ENCODE data around the gene OR8G1.
"Not testable (repeated sequence)": the region's sequence is repeated elsewhere in the genome, so short reads cannot be mapped to it uniquely, and the experiment has no call there.

Gene OR8G1

GRCh38 chr11:124207102-124207792, 33.6 kb upstream of the OR8G1 start:
- H3K4me1 ChIP-seq (ENCODE audit: control insufficient read depth, insufficient read depth, low read length) = no peaks in the 10 kb centered on the region
- H3K27ac ChIP-seq (ENCODE audit: low read depth, low read length) = no peak overlapping the region
- no peaks in the 10 kb centered on the region for H3K9me3 ChIP-seq (ENCODE audit: control insufficient read depth, insufficient read depth, low read length)
- H3K4me3 ChIP-seq (ENCODE audit: low read depth, low read length) = no peak overlapping the region
- H3K36me3 ChIP-seq (ENCODE audit: control insufficient read depth, insufficient read depth, low read length) = no peaks in the 10 kb centered on the region
- H3K27me3 ChIP-seq (ENCODE audit: control insufficient read depth, insufficient read depth, low read length) = no peaks in the 10 kb centered on the region
- H3K9ac ChIP-seq (ENCODE audit: low read depth, low read length) = no peak overlapping the region

- Histone ChIP-seq H3K27me3 (ENCODE audit: control insufficient read depth, insufficient read depth, low read length) (no peaks in the 10 kb centered on the region), H3K4me1 (ENCODE audit: control insufficient read depth, insufficient read depth, low read length) (no peaks in the 10 kb centered on the region), H3K4me3 (ENCODE audit: low read depth, low read length) (no peak overlapping the region), H3K36me3 (ENCODE audit: control insufficient read depth, insufficient read depth, low read length) (no peaks in the 10 kb centered on the region), H3K9ac (ENCODE audit: low read depth, low read length) (no peak overlapping the region), H3K9me3 (ENCODE audit: control insufficient read depth, insufficient read depth, low read length) (no peaks in the 10 kb centered on the region), H3K27ac (ENCODE audit: low read depth, low read length) (no peak overlapping the region)
These were observed 31.0 kb upstream of the OR8G1 start for GRCh38 chr11:124209824-124210357.

- H3K9me3 ChIP-seq (ENCODE audit: control insufficient read depth, insufficient read depth, low read length) = no peaks in the 10 kb centered on the region
- no peaks in the 10 kb centered on the region for H3K4me1 ChIP-seq (ENCODE audit: control insufficient read depth, insufficient read depth, low read length)
- H3K27me3 ChIP-seq (ENCODE audit: control insufficient read depth, insufficient read depth, low read length) = no peaks in the 10 kb centered on the region
- no peak overlapping the region for H3K9ac ChIP-seq (ENCODE audit: low read depth, low read length)
- H3K4me3 ChIP-seq (ENCODE audit: low read depth, low read length) = no peak overlapping the region
- no peaks in the 10 kb centered on the region for H3K36me3 ChIP-seq (ENCODE audit: control insufficient read depth, insufficient read depth, low read length)
- H3K27ac ChIP-seq (ENCODE audit: low read depth, low read length) = no peak overlapping the region
These were observed 30.5 kb upstream of the OR8G1 start for GRCh38 chr11:124210421-124210820.

- no peak overlapping the region for H3K27ac ChIP-seq (ENCODE audit: low read depth, low read length)
- no peaks in the 10 kb centered on the region for H3K9me3 ChIP-seq (ENCODE audit: control insufficient read depth, insufficient read depth, low read length)
- H3K4me3 ChIP-seq (ENCODE audit: low read depth, low read length) = no peak overlapping the region
- no peaks in the 10 kb centered on the region for H3K36me3 ChIP-seq (ENCODE audit: control insufficient read depth, insufficient read depth, low read length)
- no peak overlapping the region for H3K9ac ChIP-seq (ENCODE audit: low read depth, low read length)
- H3K27me3 ChIP-seq (ENCODE audit: control insufficient read depth, insufficient read depth, low read length) = no peaks in the 10 kb centered on the region
- no peaks in the 10 kb centered on the region for H3K4me1 ChIP-seq (ENCODE audit: control insufficient read depth, insufficient read depth, low read length)
These were observed 29.6 kb upstream of the OR8G1 start for GRCh38 chr11:124211321-124211720.

GRCh38 chr11:124214027-124214426, 26.9 kb upstream of the OR8G1 start:
- no peak overlapping the region for H3K4me3 ChIP-seq (ENCODE audit: low read depth, low read length)
- H3K36me3 ChIP-seq (ENCODE audit: control insufficient read depth, insufficient read depth, low read length) = no peaks in the 10 kb centered on the region
- H3K9me3 ChIP-seq (ENCODE audit: control insufficient read depth, insufficient read depth, low read length) = no peaks in the 10 kb centered on the region
- H3K27me3 ChIP-seq (ENCODE audit: control insufficient read depth, insufficient read depth, low read length) = no peaks in the 10 kb centered on the region
- H3K9ac ChIP-seq (ENCODE audit: low read depth, low read length) = no peak overlapping the region
- no peaks in the 10 kb centered on the region for H3K4me1 ChIP-seq (ENCODE audit: control insufficient read depth, insufficient read depth, low read length)
- H3K27ac ChIP-seq (ENCODE audit: low read depth, low read length) = no peak overlapping the region

GRCh38 chr11:124219126-124219525, 21.8 kb upstream of the OR8G1 start:
- Histone ChIP-seq H3K36me3 (ENCODE audit: control insufficient read depth, insufficient read depth, low read length) (no peaks in the 10 kb centered on the region), H3K9me3 (ENCODE audit: control insufficient read depth, insufficient read depth, low read length) (no peaks in the 10 kb centered on the region), H3K27me3 (ENCODE audit: control insufficient read depth, insufficient read depth, low read length) (no peaks in the 10 kb centered on the region), H3K27ac (ENCODE audit: low read depth, low read length) (no peak overlapping the region), H3K9ac (ENCODE audit: low read depth, low read length) (no peak overlapping the region), H3K4me3 (ENCODE audit: low read depth, low read length) (no peak overlapping the region), H3K4me1 (ENCODE audit: control insufficient read depth, insufficient read depth, low read length) (no peaks in the 10 kb centered on the region)

- Histone ChIP-seq H3K27me3 (ENCODE audit: control insufficient read depth, insufficient read depth, low read length) (no peaks in the 10 kb centered on the region), H3K27ac (ENCODE audit: low read depth, low read length) (no peak overlapping the region), H3K9ac (ENCODE audit: low read depth, low read length) (no peak overlapping the region), H3K36me3 (ENCODE audit: control insufficient read depth, insufficient read depth, low read length) (no peaks in the 10 kb centered on the region), H3K4me1 (ENCODE audit: control insufficient read depth, insufficient read depth, low read length) (no peaks in the 10 kb centered on the region), H3K4me3 (ENCODE audit: low read depth, low read length) (no peak overlapping the region), H3K9me3 (ENCODE audit: control insufficient read depth, insufficient read depth, low read length) (no peaks in the 10 kb centered on the region)
These were observed 18.5 kb upstream of the OR8G1 start for GRCh38 chr11:124222407-124222806.

- H3K36me3 ChIP-seq (ENCODE audit: control insufficient read depth, insufficient read depth, low read length); H3K27ac ChIP-seq (ENCODE audit: low read depth, low read length); H3K4me1 ChIP-seq (ENCODE audit: control insufficient read depth, insufficient read depth, low read length); H3K4me3 ChIP-seq (ENCODE audit: low read depth, low read length); H3K9ac ChIP-seq (ENCODE audit: low read depth, low read length); H3K9me3 ChIP-seq (ENCODE audit: control insufficient read depth, insufficient read depth, low read length); H3K27me3 ChIP-seq (ENCODE audit: control insufficient read depth, insufficient read depth, low read length): not testable (repeated sequence)
These were observed 16.1 kb upstream of the OR8G1 start for GRCh38 chr11:124224618-124225423.

GRCh38 chr11:124225471-124225870, 15.4 kb upstream of the OR8G1 start:
- H3K27me3 ChIP-seq (ENCODE audit: control insufficient read depth, insufficient read depth, low read length) = no peaks in the 10 kb centered on the region
- no peaks in the 10 kb centered on the region for H3K9me3 ChIP-seq (ENCODE audit: control insufficient read depth, insufficient read depth, low read length)
- H3K9ac ChIP-seq (ENCODE audit: low read depth, low read length) = no peak overlapping the region
- no peak overlapping the region for H3K4me3 ChIP-seq (ENCODE audit: low read depth, low read length)
- no peak overlapping the region for H3K27ac ChIP-seq (ENCODE audit: low read depth, low read length)
- H3K4me1 ChIP-seq (ENCODE audit: control insufficient read depth, insufficient read depth, low read length) = no peaks in the 10 kb centered on the region
- H3K36me3 ChIP-seq (ENCODE audit: control insufficient read depth, insufficient read depth, low read length) = no peaks in the 10 kb centered on the region

- no peaks in the 10 kb centered on the region for H3K36me3 ChIP-seq (ENCODE audit: control insufficient read depth, insufficient read depth, low read length)
- H3K27me3 ChIP-seq (ENCODE audit: control insufficient read depth, insufficient read depth, low read length) = no peaks in the 10 kb centered on the region
- H3K4me1 ChIP-seq (ENCODE audit: control insufficient read depth, insufficient read depth, low read length) = no peaks in the 10 kb centered on the region
- H3K9ac ChIP-seq (ENCODE audit: low read depth, low read length) = no peak overlapping the region
- no peak overlapping the region for H3K4me3 ChIP-seq (ENCODE audit: low read depth, low read length)
- H3K9me3 ChIP-seq (ENCODE audit: control insufficient read depth, insufficient read depth, low read length) = no peaks in the 10 kb centered on the region
- no peak overlapping the region for H3K27ac ChIP-seq (ENCODE audit: low read depth, low read length)
These were observed 7.5 kb upstream of the OR8G1 start for GRCh38 chr11:124233376-124233775.

- Histone ChIP-seq H3K9ac (ENCODE audit: low read depth, low read length) (no peak overlapping the region), H3K4me3 (ENCODE audit: low read depth, low read length) (no peak overlapping the region)
These were observed 2.4 kb upstream of the OR8G1 start for GRCh38 chr11:124238512-124238911.

More at GRCh38 chr11:124238512-124238911, 2.4 kb upstream of the OR8G1 start:
- Histone ChIP-seq H3K4me1 (ENCODE audit: control insufficient read depth, insufficient read depth, low read length) (no peaks in the 10 kb centered on the region), H3K9me3 (ENCODE audit: control insufficient read depth, insufficient read depth, low read length) (no peaks in the 10 kb centered on the region), H3K27ac (ENCODE audit: low read depth, low read length) (no peak overlapping the region), H3K27me3 (ENCODE audit: control insufficient read depth, insufficient read depth, low read length) (no peaks in the 10 kb centered on the region), H3K36me3 (ENCODE audit: control insufficient read depth, insufficient read depth, low read length) (no peaks in the 10 kb centered on the region)
